Kasumi-1 (cell line): ENCODE data around the gene PERCC1.

Source experiments
- DNase-seq, 2 experiments: peaks; one replicate each; lab custom pipeline; 2025; lab: John Stamatoyannopoulos, UW

The PERCC1 gene

GRCh38 chr16:1412847-1413246, 18.0 kb upstream of the PERCC1 start:
- no peak for DNase-seq

GRCh38 chr16:1413684-1414531, 17.0 kb upstream of the PERCC1 start:
- DNase-seq = peak; percentile 25

GRCh38 chr16:1414532-1415260, 16.2 kb upstream of the PERCC1 start, which contains the start of gene UNKL:
Gene UNKL (minus strand): TSS chr16:1414704. CDS start chr16:1414691, 13 bp downstream.
- DNase-seq = peak in 1 of 2 experiments; percentile 3

- DNase-seq = no peak
Measured at GRCh38 chr16:1416521-1416941, 14.3 kb upstream of the PERCC1 start.

- no peak for DNase-seq
Measured at GRCh38 chr16:1420111-1420539, 10.8 kb upstream of the PERCC1 start.

- no peak for DNase-seq
Measured at GRCh38 chr16:1422076-1422475, 8.8 kb upstream of the PERCC1 start.

GRCh38 chr16:1424028-1424427, 6.8 kb upstream of the PERCC1 start:
- no peak for DNase-seq

GRCh38 chr16:1425616-1426370, 5.1 kb upstream of the PERCC1 start:
- no peak for DNase-seq

- no peak for DNase-seq
Measured at GRCh38 chr16:1426734-1427471, 4.0 kb upstream of the PERCC1 start.

GRCh38 chr16:1427473-1428461, 3.1 kb upstream of the PERCC1 start:
- DNase-seq = no peak

GRCh38 chr16:1428511-1428910, 2.4 kb upstream of the PERCC1 start:
- peak; percentile 24 to 33 for DNase-seq

- no peak for DNase-seq
Measured at GRCh38 chr16:1429012-1429411, 1.9 kb upstream of the PERCC1 start.

GRCh38 chr16:1429631-1430030, 1.2 kb upstream of the PERCC1 start:
- no peak for DNase-seq

GRCh38 chr16:1430214-1430758, 592 bp upstream of the PERCC1 start:
- no peak for DNase-seq

- no peak for DNase-seq
Measured at GRCh38 chr16:1431497-1432270, 806 bp downstream of the PERCC1 start.

- no peak for DNase-seq
Measured at GRCh38 chr16:1432388-1433262, 1.7 kb downstream of the PERCC1 start.

GRCh38 chr16:1433263-1433560, 2.3 kb downstream of the PERCC1 start:
- no peak for DNase-seq

GRCh38 chr16:1433756-1434155, 2.9 kb downstream of the PERCC1 start:
- no peak for DNase-seq
